Parathyroid adenoma (tissue), 2 donors: ENCODE data around the gene MYO16.
"Not testable (repeated sequence)": the region's sequence is repeated elsewhere in the genome, so short reads cannot be mapped to it uniquely, and the experiment has no call there.

Source experiments
- H2AFZ ChIP-seq: fragments of 300-600 bp; sonication (generic); one replicate; pipeline ENCODE4 v1.7.0; 2017; ENCODE audit warnings: antibody characterized with exemption, mild to moderate bottlenecking
- H3K27ac ChIP-seq: fragments of 300-600 bp; sonication (generic); one replicate; pipeline ENCODE4 v1.7.0; 2017
- H3K27me3 ChIP-seq: fragments of 300-600 bp; sonication (generic); one replicate; pipeline ENCODE4 v1.7.0; 2017; ENCODE audit warnings: low read length; ENCODE audit not compliant: control insufficient read depth, insufficient read depth
- H3K36me3 ChIP-seq: fragments of 300-600 bp; sonication (generic); one replicate; pipeline ENCODE4 v1.7.0; 2017; ENCODE audit warnings: low read length; ENCODE audit not compliant: control insufficient read depth, insufficient read depth
- H3K4me1 ChIP-seq: fragments of 300-600 bp; sonication (generic); one replicate; pipeline ENCODE4 v1.7.0; 2017; ENCODE audit warnings: control low read depth
- H3K4me2 ChIP-seq: fragments of 300-600 bp; sonication (generic); one replicate; pipeline ENCODE4 v1.7.0; 2017; ENCODE audit warnings: low read length
- H3K4me3 ChIP-seq: fragments of 300-600 bp; sonication (generic); one replicate; pipeline ENCODE4 v1.7.0; 2017; ENCODE audit warnings: low read depth, low read length
- H3K79me2 ChIP-seq: fragments of 300-600 bp; sonication (generic); one replicate; pipeline ENCODE4 v1.7.0; 2017; ENCODE audit warnings: control low read depth
- H3K9ac ChIP-seq: fragments of 300-600 bp; sonication (generic); one replicate; pipeline ENCODE4 v1.7.0; 2017; ENCODE audit warnings: mild to moderate bottlenecking
- H3K9me3 ChIP-seq: fragments of 300-600 bp; sonication (generic); one replicate; pipeline ENCODE4 v1.7.0; 2017; ENCODE audit warnings: low read length; ENCODE audit not compliant: control insufficient read depth
- TF ChIP-seq, protein P1 (sequence below): fragments of 300-600 bp; sonication (generic); IDR thresholded peaks from one replicate; pipeline ENCODE4 v1.7.0; 2017; ENCODE audit warnings: antibody characterized with exemption, mild to moderate bottlenecking
- donor health status: primary hyperparathyroidism.

MYO16 gene

DNA sequence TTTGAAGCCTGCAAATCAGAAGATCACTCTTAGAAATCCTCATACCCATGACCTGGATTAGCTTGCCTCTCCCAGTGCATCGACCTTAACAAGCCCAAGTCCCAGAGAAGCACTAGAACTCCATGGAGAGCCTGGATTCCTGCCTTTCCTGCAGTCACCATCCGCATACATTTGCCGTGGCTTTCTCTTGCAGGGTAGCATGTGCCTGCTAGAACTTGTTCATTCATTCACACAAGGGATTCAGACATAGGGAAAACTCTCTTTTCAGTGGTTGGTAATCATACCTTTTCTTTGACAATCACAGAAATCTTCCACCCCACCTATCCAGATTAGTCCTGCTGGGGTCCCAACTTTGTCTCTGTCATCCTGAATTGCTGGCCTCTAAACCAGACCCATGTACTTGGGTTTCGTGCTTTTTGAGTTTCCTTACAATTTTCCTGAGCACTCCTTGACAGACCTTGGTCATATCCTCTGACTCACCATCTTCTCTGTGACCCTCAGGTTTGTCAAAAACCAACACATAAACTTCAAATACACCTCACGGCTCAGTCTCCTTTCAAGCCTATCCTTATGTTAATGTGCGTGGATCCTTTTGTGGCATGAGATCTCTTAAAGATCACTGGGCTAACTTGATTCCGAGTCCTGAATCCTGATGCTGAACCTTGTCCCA is 355.0 kb downstream of the MYO16 start:
- Histone ChIP-seq H3K27ac (no peak overlapping the region), H2AFZ (no peak overlapping the region), H3K36me3 (no peaks in the 10 kb centered on the region), H3K9ac (no peak overlapping the region), H3K79me2 (no peaks in the 10 kb centered on the region), H3K4me1 (no peaks in the 10 kb centered on the region), H3K9me3 (no peaks in the 10 kb centered on the region), H3K4me3 (no peak overlapping the region), H3K27me3 (no peaks in the 10 kb centered on the region), H3K4me2 (no peak overlapping the region)
- TF ChIP-seq, protein P1, sequence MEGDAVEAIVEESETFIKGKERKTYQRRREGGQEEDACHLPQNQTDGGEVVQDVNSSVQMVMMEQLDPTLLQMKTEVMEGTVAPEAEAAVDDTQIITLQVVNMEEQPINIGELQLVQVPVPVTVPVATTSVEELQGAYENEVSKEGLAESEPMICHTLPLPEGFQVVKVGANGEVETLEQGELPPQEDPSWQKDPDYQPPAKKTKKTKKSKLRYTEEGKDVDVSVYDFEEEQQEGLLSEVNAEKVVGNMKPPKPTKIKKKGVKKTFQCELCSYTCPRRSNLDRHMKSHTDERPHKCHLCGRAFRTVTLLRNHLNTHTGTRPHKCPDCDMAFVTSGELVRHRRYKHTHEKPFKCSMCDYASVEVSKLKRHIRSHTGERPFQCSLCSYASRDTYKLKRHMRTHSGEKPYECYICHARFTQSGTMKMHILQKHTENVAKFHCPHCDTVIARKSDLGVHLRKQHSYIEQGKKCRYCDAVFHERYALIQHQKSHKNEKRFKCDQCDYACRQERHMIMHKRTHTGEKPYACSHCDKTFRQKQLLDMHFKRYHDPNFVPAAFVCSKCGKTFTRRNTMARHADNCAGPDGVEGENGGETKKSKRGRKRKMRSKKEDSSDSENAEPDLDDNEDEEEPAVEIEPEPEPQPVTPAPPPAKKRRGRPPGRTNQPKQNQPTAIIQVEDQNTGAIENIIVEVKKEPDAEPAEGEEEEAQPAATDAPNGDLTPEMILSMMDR, result no peak

DNA sequence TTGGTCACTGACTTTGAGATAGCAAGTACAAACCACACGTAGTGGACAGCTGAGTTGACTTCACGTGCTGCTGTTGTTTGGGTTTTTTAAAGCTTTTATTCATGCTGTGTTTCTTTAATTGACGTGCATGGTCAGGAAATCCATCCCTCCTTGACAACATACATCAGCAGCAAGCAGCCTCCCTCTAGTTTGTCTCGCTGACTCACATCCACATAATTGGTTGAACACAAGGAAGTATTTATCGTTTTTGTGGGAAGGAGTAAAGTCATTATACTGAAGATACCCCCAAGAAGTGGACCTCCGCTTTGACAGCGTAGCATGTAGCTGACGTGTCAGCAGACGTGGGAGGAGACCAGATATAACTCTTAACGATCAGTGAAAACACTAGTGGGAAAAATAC is 355.8 kb downstream of the MYO16 start:
- no peaks in the 10 kb centered on the region for H3K27me3 ChIP-seq
- no peak overlapping the region for H3K9ac ChIP-seq
- H3K4me1 ChIP-seq, result no peaks in the 10 kb centered on the region
- H3K4me3 ChIP-seq, result no peak overlapping the region
- no peaks in the 10 kb centered on the region for H3K9me3 ChIP-seq
- TF ChIP-seq, protein P1, result no peak
- no peaks in the 10 kb centered on the region for H3K36me3 ChIP-seq
- no peaks in the 10 kb centered on the region for H3K79me2 ChIP-seq
- no peak overlapping the region for H2AFZ ChIP-seq
- H3K27ac ChIP-seq, result no peak overlapping the region
- no peak overlapping the region for H3K4me2 ChIP-seq

- TF ChIP-seq, protein P1, result no peak
- Histone ChIP-seq H3K9me3 (no peaks in the 10 kb centered on the region), H3K27ac (no peak overlapping the region), H3K36me3 (no peaks in the 10 kb centered on the region), H3K79me2 (no peaks in the 10 kb centered on the region), H3K4me2 (no peak overlapping the region), H3K4me3 (no peak overlapping the region), H3K27me3 (no peaks in the 10 kb centered on the region), H3K9ac (no peak overlapping the region), H3K4me1 (no peaks in the 10 kb centered on the region), H2AFZ (no peak overlapping the region)
These were observed 358.1 kb downstream of the MYO16 start for GRCh38 chr13:108987517-108987916.

- Histone ChIP-seq H3K27ac (no peak overlapping the region), H3K27me3 (no peaks in the 10 kb centered on the region), H3K4me2 (no peak overlapping the region), H3K79me2 (no peaks in the 10 kb centered on the region), H3K4me3 (no peak overlapping the region), H3K9ac (no peak overlapping the region), H3K36me3 (no peaks in the 10 kb centered on the region), H3K4me1 (no peaks in the 10 kb centered on the region), H3K9me3 (no peaks in the 10 kb centered on the region), H2AFZ (no peak overlapping the region)
- TF ChIP-seq, protein P1, result no peak
These were observed 358.5 kb downstream of the MYO16 start for GRCh38 chr13:108987944-108988343.

GRCh38 chr13:108991416-108991815 is 362.0 kb downstream of the MYO16 start:
- H3K36me3 ChIP-seq, H2AFZ ChIP-seq, H3K9ac ChIP-seq, H3K27ac ChIP-seq, H3K4me2 ChIP-seq, H3K27me3 ChIP-seq, H3K79me2 ChIP-seq, H3K4me3 ChIP-seq, H3K4me1 ChIP-seq, H3K9me3 ChIP-seq: not testable (repeated sequence)
